Fibroblast of lung (primary cell): ENCODE measurements around the gene P2RX1. TPM values are rescaled to one million over a fixed set of nuclear protein-coding genes. Genes with fewer than 3 reads are reported as not detected.

Experiments used
- DNase-seq, 2 donors: peaks; one replicate each; pipeline versions ENCODE4 v3.0.0 to v3.0.0-alpha.2; 2010; ENCODE audit warnings: low read depth in 2 of 2
- H2AFZ ChIP-seq: 2 replicates; pipeline ENCODE4 v1.5.1; 2012; ENCODE audit warnings: low read length, control low read depth, inconsistent platforms
- H3K27ac ChIP-seq: 2 replicates; pipeline ENCODE4 v1.5.1; 2011; ENCODE audit warnings: low read length, control low read depth; ENCODE audit not compliant: insufficient read depth
- H3K27me3 ChIP-seq: 2 replicates; pipeline ENCODE4 v1.5.1; 2011; ENCODE audit warnings: mild to moderate bottlenecking, low read length; ENCODE audit not compliant: control insufficient read depth, insufficient read depth
- H3K36me3 ChIP-seq: 2 replicates; pipeline ENCODE4 v1.5.1; 2011; ENCODE audit warnings: low read length; ENCODE audit not compliant: control insufficient read depth, insufficient read depth
- H3K4me1 ChIP-seq: 2 replicates; pipeline ENCODE4 v1.5.1; 2011; ENCODE audit warnings: low read length; ENCODE audit not compliant: control insufficient read depth, insufficient read depth; ENCODE audit errors: extremely low read depth
- H3K4me2 ChIP-seq: 2 replicates; pipeline ENCODE4 v1.5.1; 2011; ENCODE audit warnings: low read length, control low read depth; ENCODE audit not compliant: insufficient read depth; ENCODE audit errors: extremely low read depth
- H3K4me3 ChIP-seq, 4 experiments: fragments of 200-600 bp in 1 of 4; sonication (generic) in 1 of 4; replicated peaks in 1 of 4; 2 replicates each; pipeline ENCODE4 v1.5.1; 2011 to 2016; ENCODE audit warnings: low read length in 4 of 4, low read depth in 3 of 4, mild to moderate bottlenecking in 3 of 4, control low read depth in 2 of 4, inconsistent platforms in 1 of 4, mixed read lengths in 1 of 4; ENCODE audit not compliant: insufficient read depth in 1 of 4; ENCODE audit errors: control extremely low read depth in 1 of 4
- H3K79me2 ChIP-seq: 2 replicates; pipeline ENCODE4 v1.5.1; 2012; ENCODE audit warnings: mild to moderate bottlenecking, low read length, inconsistent platforms; ENCODE audit not compliant: control insufficient read depth, insufficient read depth
- H3K9ac ChIP-seq: 2 replicates; pipeline ENCODE4 v1.5.1; 2011; ENCODE audit warnings: mild to moderate bottlenecking, low read length, control low read depth; ENCODE audit not compliant: insufficient read depth
- H3K9me3 ChIP-seq: 2 replicates; pipeline ENCODE4 v1.5.1; 2012; ENCODE audit warnings: low read depth, low read length; ENCODE audit not compliant: control insufficient read depth, insufficient read depth
- H4K20me1 ChIP-seq: 2 replicates; pipeline ENCODE4 v1.5.1; 2011; ENCODE audit warnings: low read length; ENCODE audit not compliant: control insufficient read depth, insufficient read depth; ENCODE audit errors: extremely low read depth
- CTCF ChIP-seq, 2 donors: IDR thresholded peaks in 1 of 2; conservative IDR thresholded peaks in 1 of 2; 1 replicate in 1 of 2; 2 replicates in 1 of 2; pipeline ENCODE4 v1.5.1; 2011 to 2012; ENCODE audit warnings: low read length in 2 of 2, control low read depth in 1 of 2, inconsistent platforms in 1 of 2, low read depth in 1 of 2, mild to moderate bottlenecking in 1 of 2
- EZH2 ChIP-seq: IDR thresholded peaks from 2 replicates; pipeline ENCODE4 v1.5.1; 2012; ENCODE audit warnings: low read length, control low read depth, mild to moderate bottlenecking; ENCODE audit errors: missing control alignments
- polyA plus RNA-seq, 2 donors: library from polyadenylated mRNA; depleted of rRNA in 1 of 2; stranded (reverse) in 1 of 2; unstranded in 1 of 2; fragments of >200 nt; gene quantifications; 2 replicates each; pipeline ENCODE4 v1.2.1, GENCODE V29; 2011 to 2012; ENCODE audit warnings: missing spikeins in 1 of 2
- total RNA-seq: library from RNA; depleted of rRNA; stranded (reverse); fragments of >200 nt; gene quantifications from 2 replicates; pipeline ENCODE4 v1.2.1, GENCODE V29; 2014

P2RX1 gene
- total and polyA plus RNA-seq, 2 donors (not counting 1 experiment from before 2014, with no cell fraction given), result under 0.01 TPM; not detected in 1

GRCh38 chr17:3884188-3884587 lies 32.1 kb downstream of the P2RX1 start:
- Histone ChIP-seq H3K4me3 (no peak overlapping the region), H3K9ac (no peak overlapping the region), H3K27me3 (no peaks in the 10 kb centered on the region), H3K27ac (no peak overlapping the region), H4K20me1 (no peaks in the 10 kb centered on the region), H3K4me2 (no peak overlapping the region), H3K9me3 (no peaks in the 10 kb centered on the region), H3K36me3 (no peaks in the 10 kb centered on the region), H3K4me1 (no peaks in the 10 kb centered on the region), H3K79me2 (no peaks in the 10 kb centered on the region), H2AFZ (no peak overlapping the region)
- no peak for DNase-seq
- no peak for TF ChIP-seq CTCF (conservative IDR thresholded peaks at IDR 0.05 in 1 of 2, IDR thresholded peaks at IDR 0.05 in 1 of 2; ENCODE audit: low read depth in 1 of 2, low read length in 2 of 2)
- no peak for TF ChIP-seq EZH2

- H3K27ac ChIP-seq, result no peak overlapping the region
- no peak for DNase-seq
- H3K9me3 ChIP-seq, result no peaks in the 10 kb centered on the region
- no peak overlapping the region for H3K9ac ChIP-seq
- H3K36me3 ChIP-seq, result no peaks in the 10 kb centered on the region
- no peak for TF ChIP-seq CTCF (conservative IDR thresholded peaks at IDR 0.05 in 1 of 2, IDR thresholded peaks at IDR 0.05 in 1 of 2; ENCODE audit: low read depth in 1 of 2, low read length in 2 of 2)
- TF ChIP-seq EZH2, result no peak
- no peaks in the 10 kb centered on the region for H4K20me1 ChIP-seq
- H3K27me3 ChIP-seq, result no peaks in the 10 kb centered on the region
- no peak overlapping the region for H3K4me3 ChIP-seq
- no peaks in the 10 kb centered on the region for H3K4me1 ChIP-seq
- H3K79me2 ChIP-seq, result no peaks in the 10 kb centered on the region
- no peak overlapping the region for H3K4me2 ChIP-seq
- H2AFZ ChIP-seq, result no peak overlapping the region
These were observed 34.0 kb downstream of the P2RX1 start for GRCh38 chr17:3882276-3882675.

- Histone ChIP-seq H3K27ac (no peak overlapping the region), H3K9ac (no peak overlapping the region), H4K20me1 (no peaks in the 10 kb centered on the region), H3K27me3 (no peaks in the 10 kb centered on the region), H2AFZ (no peak overlapping the region), H3K4me1 (no peaks in the 10 kb centered on the region), H3K9me3 (no peaks in the 10 kb centered on the region), H3K4me3 (no peak overlapping the region), H3K36me3 (no peaks in the 10 kb centered on the region), H3K4me2 (no peak overlapping the region), H3K79me2 (no peaks in the 10 kb centered on the region)
- DNase-seq, result no peak
- TF ChIP-seq EZH2, result no peak
- no peak for TF ChIP-seq CTCF (conservative IDR thresholded peaks at IDR 0.05 in 1 of 2, IDR thresholded peaks at IDR 0.05 in 1 of 2; ENCODE audit: low read depth in 1 of 2, low read length in 2 of 2)
These were observed 35.3 kb downstream of the P2RX1 start for GRCh38 chr17:3880983-3881382.
